Measurements from ENCODE around the gene RETN. TPM values are rescaled to one million over a fixed set of nuclear protein-coding genes. Genes with fewer than 3 reads are reported as not detected.

RETN gene
- total RNA-seq, 1 donor from 2014 or later = not detected

Other genes starting within 250 kb of the RETN start
- gene PEX11G, start 180.0 kb upstream of the RETN start, total RNA-seq = 2.1 and 3.8 TPM in 2 replicates
- gene ZNF358, start 152.9 kb upstream of the RETN start, total RNA-seq = 3.5 and 3.9 TPM in 2 replicates
- 3.7 and 3.8 TPM in 2 replicates for gene MCOLN1, start 146.4 kb upstream of the RETN start, total RNA-seq
- gene PNPLA6, start 133.3 kb upstream of the RETN start, total RNA-seq = 35.6 and 40.8 TPM in 2 replicates
- gene CAMSAP3, start 73.2 kb upstream of the RETN start, total RNA-seq = 2.4 and 7.0 TPM in 2 replicates
- gene XAB2, start 39.5 kb upstream of the RETN start, total RNA-seq = 21.8 and 23.4 TPM in 2 replicates
- gene PET100, start 39.3 kb upstream of the RETN start, total RNA-seq = 10.3 and 14.5 TPM in 2 replicates
- gene PCP2, start 35.3 kb upstream of the RETN start, total RNA-seq = not detected in 2 replicates
- gene STXBP2, start 31.9 kb upstream of the RETN start, total RNA-seq = 47.9 and 89.4 TPM in 2 replicates
- gene MCEMP1, start 8.0 kb downstream of the RETN start, total RNA-seq = not detected in 2 replicates
- gene TRAPPC5, start 11.8 kb downstream of the RETN start, total RNA-seq = 29.2 and 141 TPM in 2 replicates
- not detected in 2 replicates for gene FCER2, start 33.1 kb downstream of the RETN start, total RNA-seq
- not detected in 2 replicates for gene CLEC4G, start 63.1 kb downstream of the RETN start, total RNA-seq
- not detected in 2 replicates for gene CD209, start 78.5 kb downstream of the RETN start, total RNA-seq
- gene CLEC4M, start 94.2 kb downstream of the RETN start, total RNA-seq = not detected in 2 replicates
- 9.2 and 19.5 TPM in 2 replicates for gene EVI5L, start 161.2 kb downstream of the RETN start, total RNA-seq
- 0.13 TPM in 1 of 2 replicates, not detected in the other for gene PRR36, start 205.3 kb downstream of the RETN start, total RNA-seq
- gene LRRC8E, start 219.5 kb downstream of the RETN start, total RNA-seq = 7.6 and 13.2 TPM in 2 replicates
- gene MAP2K7, start 234.8 kb downstream of the RETN start, total RNA-seq = 10.0 and 11.9 TPM in 2 replicates
- gene TGFBR3L, start 245.8 kb downstream of the RETN start, total RNA-seq = 1.8 and 1.9 TPM in 2 replicates

Data from bronchial epithelial cell (primary cell).